Effector CD4-positive, alpha-beta T cell (primary cell): ENCODE measurements around the gene BEND5.

Experiments
- DNase-seq: peaks from one replicate; pipeline ENCODE4 v3.0.0-alpha.2; 2020

The BEND5 gene

GRCh38 chr1:48761986-48762385, 14.7 kb downstream of the BEND5 start:
- no peak for DNase-seq

- no peak for DNase-seq
These were observed 15.3 kb downstream of the BEND5 start for GRCh38 chr1:48761411-48761810.

- no peak for DNase-seq
These were observed 15.8 kb downstream of the BEND5 start for GRCh38 chr1:48760857-48761256.

- no peak for DNase-seq
These were observed 17.7 kb downstream of the BEND5 start for GRCh38 chr1:48758976-48759375.

GRCh38 chr1:48757363-48757762, 19.3 kb downstream of the BEND5 start:
- no peak for DNase-seq

GRCh38 chr1:48756683-48757316, 19.9 kb downstream of the BEND5 start:
- DNase-seq: no peak

GRCh38 chr1:48753293-48753692, 23.4 kb downstream of the BEND5 start:
- DNase-seq: no peak

GRCh38 chr1:48750109-48750508, 26.6 kb downstream of the BEND5 start:
- DNase-seq: no peak

GRCh38 chr1:48749068-48749467, 27.6 kb downstream of the BEND5 start:
- DNase-seq: no peak

GRCh38 chr1:48746906-48747305, 29.8 kb downstream of the BEND5 start:
- DNase-seq: no peak

- no peak for DNase-seq
These were observed 32.7 kb downstream of the BEND5 start for GRCh38 chr1:48744032-48744431.

- no peak for DNase-seq
These were observed 33.2 kb downstream of the BEND5 start for GRCh38 chr1:48743480-48743879.

GRCh38 chr1:48741380-48741779, 35.3 kb downstream of the BEND5 start:
- DNase-seq: no peak

- DNase-seq: no peak
These were observed 36.1 kb downstream of the BEND5 start for GRCh38 chr1:48740621-48741020.

GRCh38 chr1:48739091-48739490, 37.6 kb downstream of the BEND5 start:
- DNase-seq: no peak

- DNase-seq: no peak
These were observed 38.3 kb downstream of the BEND5 start for GRCh38 chr1:48738356-48738755.

GRCh38 chr1:48735796-48736195, 40.9 kb downstream of the BEND5 start:
- DNase-seq: no peak

GRCh38 chr1:48730164-48730910, 46.4 kb downstream of the BEND5 start:
- DNase-seq: no peak

- no peak for DNase-seq
These were observed 48.1 kb downstream of the BEND5 start for GRCh38 chr1:48728584-48728983.

GRCh38 chr1:48726557-48727215, 50.0 kb downstream of the BEND5 start:
- DNase-seq: no peak

GRCh38 chr1:48726139-48726538, 50.6 kb downstream of the BEND5 start:
- DNase-seq: no peak

- DNase-seq: no peak
These were observed 51.2 kb downstream of the BEND5 start for GRCh38 chr1:48725341-48726046.

- no peak for DNase-seq
These were observed 55.8 kb downstream of the BEND5 start for GRCh38 chr1:48720929-48721328.
